GM12878 (cell line): ENCODE results near the gene GOSR1. TPM values are rescaled to one million over a fixed set of nuclear protein-coding genes. Genes with fewer than 3 reads are reported as not detected.
"Not testable (repeated sequence)": the region's sequence is repeated elsewhere in the genome, so short reads cannot be mapped to it uniquely, and the experiment has no call there.

Experiments used
- ATAC-seq: fragments of 200-7000 bp; cut with Tn5 transposase; 3 replicates; pipeline ENCODE4 v1.9.1; 2020; ENCODE audit warnings: mild to moderate bottlenecking, moderate library complexity
- BruUV-seq: library from RNA; stranded (reverse); fragments of 400-500 nt; replicated peaks from 2 replicates; lab custom pipeline; 2021; lab: Mats Ljungman, UMichigan
- CTCF ChIA-PET: fragments of 300-600 bp; sonication (Branson Sonifier 250); formaldehyde crosslinking; extraction: SDS; loops from one replicate; lab custom pipeline; 2021; ENCODE audit warnings: inconsistent platforms; lab: Yijun Ruan, JAX
- POLR2A ChIA-PET: fragments of 350-600 bp; formaldehyde crosslinking; extraction: SDS; loops from one replicate; lab custom pipeline; 2021; ENCODE audit warnings: inconsistent platforms; lab: Charles Lee
- RAD21 ChIA-PET: fragments of 300-600 bp; sonication (Branson Sonifier 250); formaldehyde crosslinking; loops from one replicate; lab custom pipeline; 2023; ENCODE audit warnings: antibody characterized with exemption; ENCODE audit not compliant: unreplicated experiment; lab: Charles Lee
- SMC1A ChIA-PET: fragments of 300-600 bp; sonication (Branson Sonifier 250); formaldehyde crosslinking; loops from one replicate; lab custom pipeline; 2023; ENCODE audit not compliant: unreplicated experiment, uncharacterized antibody; lab: Charles Lee
- DNase-seq: peaks from one replicate; pipeline ENCODE4 v3.0.0-alpha.2; 2011; ENCODE audit warnings: low read depth, low spot score
- FAIRE-seq: peaks from 3 replicates; lab custom pipeline; 2011; peaks lifted over from hg19 to GRCh38; lab: Jason Lieb, UNC
- H2AFZ ChIP-seq: 2 replicates; pipeline ENCODE4 v1.6.0; 2011; ENCODE audit warnings: low read depth, low read length, control low read depth; ENCODE audit not compliant: control insufficient read depth
- H3K27ac ChIP-seq: 2 replicates; pipeline ENCODE4 v1.5.1; 2011; ENCODE audit warnings: control low read depth; ENCODE audit not compliant: control insufficient read depth, insufficient read depth
- H3K27me3 ChIP-seq, 2 experiments: replicated peaks in 1 of 2; 2 replicates each; pipeline versions ENCODE4 v1.6.0 to v1.6.1; 2011; ENCODE audit warnings: low read length in 1 of 2; ENCODE audit not compliant: control insufficient read depth in 2 of 2, insufficient read depth in 2 of 2
- H3K36me3 ChIP-seq, 2 experiments: 2 replicates each; pipeline ENCODE4 v1.5.1; 2011; ENCODE audit warnings: low read length in 1 of 2; ENCODE audit not compliant: control insufficient read depth in 2 of 2, insufficient read depth in 2 of 2
- H3K4me1 ChIP-seq: 2 replicates; pipeline ENCODE4 v1.6.1; 2011; ENCODE audit warnings: mild to moderate bottlenecking, low read length, moderate library complexity, mixed read lengths; ENCODE audit not compliant: control insufficient read depth, insufficient read depth
- H3K4me2 ChIP-seq: 2 replicates; pipeline ENCODE4 v1.6.0; 2011; ENCODE audit warnings: control low read depth; ENCODE audit not compliant: control insufficient read depth, insufficient read depth
- H3K4me3 ChIP-seq: fragments of 200-600 bp; sonication (generic); 2 replicates; pipeline ENCODE4 v1.5.1; 2016
- H3K79me2 ChIP-seq: 2 replicates; pipeline ENCODE4 v1.6.0; 2011; ENCODE audit warnings: low read length; ENCODE audit not compliant: control insufficient read depth, insufficient read depth
- H3K9ac ChIP-seq: 2 replicates; pipeline ENCODE4 v1.8.0; 2011; ENCODE audit warnings: low read length, control low read depth, mixed read lengths; ENCODE audit not compliant: control insufficient read depth, insufficient read depth
- H3K9me3 ChIP-seq: replicated peaks from 3 replicates; pipeline ENCODE4 v1.5.1; 2011; ENCODE audit warnings: mild to moderate bottlenecking, low read length; ENCODE audit not compliant: control insufficient read depth, insufficient read depth
- H4K20me1 ChIP-seq: 2 replicates; pipeline ENCODE4 v1.6.0; 2011; ENCODE audit not compliant: control insufficient read depth, insufficient read depth
- GATAD2B ChIP-seq: fragments of 450-650 bp; conservative IDR thresholded peaks from 2 replicates; pipeline ENCODE4 v1.6.1; 2017; ENCODE audit warnings: low read depth, mild to moderate bottlenecking, moderate library complexity
- HSF1 ChIP-seq: fragments of 150-350 bp; IDR thresholded peaks from 2 replicates; pipeline ENCODE4 v1.6.1; 2014; ENCODE audit warnings: mild to moderate bottlenecking, low read depth, low read length
- JUND ChIP-seq: IDR thresholded peaks from 2 replicates; pipeline ENCODE4 v1.6.1; 2012; ENCODE audit warnings: low read depth, mild to moderate bottlenecking, low read length, improper control_type of control experiment, moderate library complexity
- MEF2B ChIP-seq: fragments of 450-650 bp; IDR thresholded peaks from 2 replicates; pipeline ENCODE4 v1.6.1; 2018; ENCODE audit warnings: mild to moderate bottlenecking, moderate library complexity; ENCODE audit not compliant: partially characterized antibody, poor library complexity, severe bottlenecking
- NFIC ChIP-seq: IDR thresholded peaks from 2 replicates; pipeline ENCODE4 v1.6.1; 2012; ENCODE audit warnings: low read depth, mild to moderate bottlenecking, inconsistent platforms, low read length, moderate library complexity
- NR2C2 ChIP-seq: IDR thresholded peaks from 2 replicates; pipeline ENCODE4 v1.6.1; 2011; ENCODE audit warnings: borderline replicate concordance, low read depth; ENCODE audit not compliant: control insufficient read depth, insufficient read length
- PML ChIP-seq: IDR thresholded peaks from 2 replicates; pipeline ENCODE4 v1.6.1; 2012; ENCODE audit warnings: low read length, inconsistent platforms
- POLR2A ChIP-seq: IDR thresholded peaks from 2 replicates; pipeline ENCODE4 v1.6.1; 2011; ENCODE audit warnings: low read depth, mild to moderate bottlenecking, low read length
- RAD51 ChIP-seq: fragments of 450-650 bp; IDR thresholded peaks from 2 replicates; pipeline ENCODE4 v1.6.1; 2016; ENCODE audit warnings: moderate library complexity, mild to moderate bottlenecking, inconsistent platforms
- SIN3A ChIP-seq: IDR thresholded peaks from 2 replicates; pipeline ENCODE4 v1.6.1; 2012; ENCODE audit warnings: low read depth, low read length, improper control_type of control experiment
- ZNF24 ChIP-seq: fragments of 450-650 bp; IDR thresholded peaks from 2 replicates; pipeline ENCODE4 v1.6.1; 2017; ENCODE audit warnings: antibody characterized with exemption, mild to moderate bottlenecking
- WGBS: methylation state at CpG from one replicate; pipeline ENCODE4 v1.1.6; 2016; ENCODE audit warnings: low lambda C conversion rate; ENCODE audit not compliant: insufficient replicate concordance, insufficient coverage; ENCODE audit errors: missing lambda C conversion rate; 5-methylcytosine and 5-hydroxymethylcytosine counted together
- in situ Hi-C: fragments of 300-500 bp; cut with MboI; formaldehyde crosslinking; loops from 9 replicates; pipeline ENCODE4 v1.14.3; 2018; ENCODE audit warnings: mixed read lengths
- intact Hi-C: fragments of 100-400 bp; cut with micrococcal nuclease; formaldehyde crosslinking; loops from one replicate; pipeline ENCODE4 v1.14.2; 2022; ENCODE audit not compliant: unreplicated experiment
- polyA plus RNA-seq, 11 experiments: library from polyadenylated mRNA; depleted of rRNA in 4 of 11; unstranded in 6 of 11; stranded (reverse) in 5 of 11; fragments of >200 nt; fragmentation: Nextera tagmentation in 4 of 11; fragmentation: Illumina TruSeq in 1 of 11; extraction: Ambion mirVana in 4 of 11; extraction: Trizol in 1 of 11; gene quantifications; 1 replicate in 1 of 11; 2 replicates in 10 of 11; pipeline versions ENCODE4 v1.2.1 to v1.2.3, GENCODE V29; 2011 to 2016; ENCODE audit warnings: inconsistent platforms in 2 of 11, missing spikeins in 2 of 11, low read depth in 1 of 11
- total RNA-seq, 4 experiments: library from RNA; depleted of rRNA in 3 of 4; stranded (reverse); fragments of >200 nt in 3 of 4; fragmentation: Illumina TruSeq in 1 of 4; extraction: Trizol in 1 of 4; gene quantifications; 2 replicates each; pipeline versions ENCODE4 v1.2.1 to v1.2.3, GENCODE V29; 2013 to 2021
- TF ChIP-seq, protein P1 (sequence below): fragments of 450-650 bp; IDR thresholded peaks from 2 replicates; pipeline ENCODE4 v1.6.1; 2016; ENCODE audit warnings: mild to moderate bottlenecking
- TF ChIP-seq, protein P2 (sequence below): fragments of 450-650 bp; IDR thresholded peaks from 2 replicates; pipeline ENCODE4 v1.6.1; 2017; ENCODE audit warnings: mild to moderate bottlenecking

Gene GOSR1
- total and polyA plus RNA-seq, 10 of the 15 experiments (the other 5 are each of a cell fraction or from before 2014, with no cell fraction given): 21.4 to 99.3 (median 42.9) TPM

GRCh38 chr17:30570596-30571265, 93.5 kb downstream of the GOSR1 start (continued):
- TF ChIP-seq HSF1 (no peak), MEF2B (no peak), NFIC (no peak), ZNF24 (no peak), NR2C2 (no peak), PML (no peak), SIN3A (no peak), POLR2A (no peak), JUND (no peak), RAD51 (no peak), GATAD2B (no peak)
- TF ChIP-seq, protein P1, sequence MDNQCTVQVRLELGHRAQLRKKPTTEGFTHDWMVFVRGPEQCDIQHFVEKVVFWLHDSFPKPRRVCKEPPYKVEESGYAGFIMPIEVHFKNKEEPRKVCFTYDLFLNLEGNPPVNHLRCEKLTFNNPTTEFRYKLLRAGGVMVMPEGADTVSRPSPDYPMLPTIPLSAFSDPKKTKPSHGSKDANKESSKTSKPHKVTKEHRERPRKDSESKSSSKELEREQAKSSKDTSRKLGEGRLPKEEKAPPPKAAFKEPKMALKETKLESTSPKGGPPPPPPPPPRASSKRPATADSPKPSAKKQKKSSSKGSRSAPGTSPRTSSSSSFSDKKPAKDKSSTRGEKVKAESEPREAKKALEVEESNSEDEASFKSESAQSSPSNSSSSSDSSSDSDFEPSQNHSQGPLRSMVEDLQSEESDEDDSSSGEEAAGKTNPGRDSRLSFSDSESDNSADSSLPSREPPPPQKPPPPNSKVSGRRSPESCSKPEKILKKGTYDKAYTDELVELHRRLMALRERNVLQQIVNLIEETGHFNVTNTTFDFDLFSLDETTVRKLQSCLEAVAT: no peak
- TF ChIP-seq, protein P2, sequence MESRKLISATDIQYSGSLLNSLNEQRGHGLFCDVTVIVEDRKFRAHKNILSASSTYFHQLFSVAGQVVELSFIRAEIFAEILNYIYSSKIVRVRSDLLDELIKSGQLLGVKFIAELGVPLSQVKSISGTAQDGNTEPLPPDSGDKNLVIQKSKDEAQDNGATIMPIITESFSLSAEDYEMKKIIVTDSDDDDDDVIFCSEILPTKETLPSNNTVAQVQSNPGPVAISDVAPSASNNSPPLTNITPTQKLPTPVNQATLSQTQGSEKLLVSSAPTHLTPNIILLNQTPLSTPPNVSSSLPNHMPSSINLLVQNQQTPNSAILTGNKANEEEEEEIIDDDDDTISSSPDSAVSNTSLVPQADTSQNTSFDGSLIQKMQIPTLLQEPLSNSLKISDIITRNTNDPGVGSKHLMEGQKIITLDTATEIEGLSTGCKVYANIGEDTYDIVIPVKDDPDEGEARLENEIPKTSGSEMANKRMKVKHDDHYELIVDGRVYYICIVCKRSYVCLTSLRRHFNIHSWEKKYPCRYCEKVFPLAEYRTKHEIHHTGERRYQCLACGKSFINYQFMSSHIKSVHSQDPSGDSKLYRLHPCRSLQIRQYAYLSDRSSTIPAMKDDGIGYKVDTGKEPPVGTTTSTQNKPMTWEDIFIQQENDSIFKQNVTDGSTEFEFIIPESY: no peak

- H3K4me2 ChIP-seq, H3K36me3 ChIP-seq, intact Hi-C loops, ATAC-seq, H3K4me3 ChIP-seq, H3K9me3 ChIP-seq, H3K4me1 ChIP-seq, H3K27me3 ChIP-seq, H3K9ac ChIP-seq, in situ Hi-C loops, CTCF ChIA-PET, H4K20me1 ChIP-seq, BruUV-seq, H2AFZ ChIP-seq, DNase-seq, H3K27ac ChIP-seq, SMC1A ChIA-PET, H3K79me2 ChIP-seq, RAD21 ChIA-PET, FAIRE-seq: not testable (repeated sequence)
- WGBS: 29% methylated on average over 14 of the region's 14 CpGs
- POLR2A ChIA-PET: interaction anchor here (0.6 kb wide), 1 partner anchor 243 kb away, joined by 3 read pairs; no protein-coding TSS in a partner anchor
Observed at GRCh38 chr17:30571404-30571803, 94.2 kb downstream of the GOSR1 start.
